LNCAP (cell line): Measurements from ENCODE around the gene AMMECR1.

Experiments used
- TF ChIP-seq, protein P1 (sequence below): fragments of 450-650 bp; IDR thresholded peaks from 2 replicates; pipeline ENCODE4 v1.5.1; 2017; ENCODE audit warnings: mild to moderate bottlenecking

Gene AMMECR1

DNA sequence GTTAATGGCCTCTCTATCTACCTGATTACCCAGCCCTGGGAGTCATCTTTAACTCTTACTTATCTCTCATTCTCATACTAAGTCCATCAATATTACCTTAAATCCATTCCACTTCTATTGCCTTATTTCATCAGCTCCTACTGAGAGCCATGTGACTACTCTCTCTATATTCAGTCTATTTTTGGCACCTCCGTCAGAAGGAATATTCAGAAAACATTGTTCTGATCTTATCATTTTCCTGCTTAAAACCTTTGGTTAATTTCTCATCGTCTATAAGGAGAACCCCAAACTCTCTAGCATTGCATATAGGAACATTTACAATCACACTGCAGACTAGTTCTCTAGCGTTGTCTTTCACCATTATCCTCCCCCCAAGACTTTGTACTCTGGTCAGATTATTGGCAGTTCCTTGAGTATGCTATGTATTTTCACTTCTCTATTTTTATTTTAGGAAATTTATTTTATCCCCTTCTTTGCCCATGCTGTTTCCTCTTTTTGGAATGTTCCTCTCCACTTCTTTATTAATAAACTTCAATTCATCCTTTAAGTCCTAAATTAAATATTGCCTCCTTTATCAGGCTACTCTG, 13.7 kb upstream of the AMMECR1 start:
- TF ChIP-seq, protein P1, sequence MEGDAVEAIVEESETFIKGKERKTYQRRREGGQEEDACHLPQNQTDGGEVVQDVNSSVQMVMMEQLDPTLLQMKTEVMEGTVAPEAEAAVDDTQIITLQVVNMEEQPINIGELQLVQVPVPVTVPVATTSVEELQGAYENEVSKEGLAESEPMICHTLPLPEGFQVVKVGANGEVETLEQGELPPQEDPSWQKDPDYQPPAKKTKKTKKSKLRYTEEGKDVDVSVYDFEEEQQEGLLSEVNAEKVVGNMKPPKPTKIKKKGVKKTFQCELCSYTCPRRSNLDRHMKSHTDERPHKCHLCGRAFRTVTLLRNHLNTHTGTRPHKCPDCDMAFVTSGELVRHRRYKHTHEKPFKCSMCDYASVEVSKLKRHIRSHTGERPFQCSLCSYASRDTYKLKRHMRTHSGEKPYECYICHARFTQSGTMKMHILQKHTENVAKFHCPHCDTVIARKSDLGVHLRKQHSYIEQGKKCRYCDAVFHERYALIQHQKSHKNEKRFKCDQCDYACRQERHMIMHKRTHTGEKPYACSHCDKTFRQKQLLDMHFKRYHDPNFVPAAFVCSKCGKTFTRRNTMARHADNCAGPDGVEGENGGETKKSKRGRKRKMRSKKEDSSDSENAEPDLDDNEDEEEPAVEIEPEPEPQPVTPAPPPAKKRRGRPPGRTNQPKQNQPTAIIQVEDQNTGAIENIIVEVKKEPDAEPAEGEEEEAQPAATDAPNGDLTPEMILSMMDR = no peak

DNA sequence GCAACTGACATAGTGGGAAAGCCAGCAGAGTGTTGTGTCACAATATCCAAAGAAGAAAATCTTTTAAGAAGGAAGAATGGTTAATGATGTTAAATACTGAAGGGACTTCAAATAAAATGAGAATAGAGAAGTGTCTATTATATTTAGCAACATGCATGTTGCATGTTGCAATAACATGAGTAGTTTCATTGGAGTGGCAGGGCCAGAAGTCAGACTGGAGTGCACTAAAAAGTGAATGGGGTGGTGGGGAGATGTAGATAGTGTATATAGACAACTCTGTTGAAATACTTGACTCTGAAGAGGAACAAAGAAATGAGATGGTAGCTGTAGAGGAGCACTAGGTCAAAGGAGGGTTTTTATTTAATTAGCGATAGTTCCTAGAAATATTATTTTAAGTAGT, 9.5 kb upstream of the AMMECR1 start:
- TF ChIP-seq, protein P1 = no peak

- TF ChIP-seq, protein P1 = no peak
Measured at GRCh38 chrX:110326712-110327111, 8.8 kb upstream of the AMMECR1 start.

DNA sequence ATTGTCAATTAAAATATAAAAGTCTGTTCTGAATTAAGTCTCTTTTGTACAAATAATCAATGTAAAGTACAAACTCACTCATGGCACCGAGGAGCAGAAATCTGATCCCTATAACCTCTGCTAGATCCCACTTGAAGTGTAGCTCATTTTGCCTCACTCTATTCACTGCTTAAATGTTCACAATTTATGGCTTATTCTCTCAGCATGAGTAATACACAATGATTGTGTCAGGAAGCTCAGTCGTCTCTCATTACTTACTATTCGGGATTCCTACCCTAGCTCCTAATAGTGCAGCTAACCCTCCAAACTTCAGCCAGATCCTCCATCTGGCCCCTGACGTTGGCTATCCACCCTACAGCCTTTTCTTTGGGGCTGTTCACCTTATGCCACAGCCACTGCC, 4.7 kb upstream of the AMMECR1 start:
- TF ChIP-seq, protein P1 = no peak

DNA sequence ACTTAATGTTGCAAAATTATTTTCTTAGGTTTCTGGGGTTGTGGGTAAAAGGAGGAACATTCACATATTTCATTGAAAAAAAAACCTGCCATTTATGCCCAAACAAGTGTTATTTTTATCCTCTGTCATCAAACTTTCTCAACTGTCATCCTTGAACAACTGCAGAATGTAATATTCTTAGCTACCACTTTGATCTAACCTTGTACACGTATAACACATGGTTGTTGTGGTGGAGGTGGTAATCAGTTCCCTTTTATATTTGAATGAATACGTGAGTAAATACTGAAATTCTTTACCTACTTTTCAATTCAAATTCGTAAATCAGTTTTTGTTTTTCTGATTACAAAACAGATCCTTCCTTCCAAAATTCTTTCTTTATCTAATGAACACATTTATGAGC, 3.8 kb upstream of the AMMECR1 start:
- TF ChIP-seq, protein P1 = no peak

DNA sequence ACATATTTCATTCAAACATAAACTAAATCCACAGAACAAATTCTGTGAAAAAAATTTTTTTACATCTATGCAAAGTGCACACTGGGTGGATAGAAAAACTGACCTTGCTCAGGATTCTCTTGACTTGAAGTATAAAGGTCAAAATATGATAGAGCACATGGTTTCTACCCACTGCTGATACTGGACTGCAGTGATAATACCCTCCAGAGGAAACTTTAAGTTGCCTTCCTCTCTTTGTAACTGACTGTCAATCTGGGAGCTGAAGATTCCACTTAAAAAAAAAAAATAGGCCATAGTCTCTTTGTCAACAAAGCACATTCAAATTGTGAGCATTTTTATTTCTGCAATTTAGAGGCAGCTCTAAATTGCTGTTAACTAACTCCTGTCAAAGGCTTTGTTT, 3.2 kb upstream of the AMMECR1 start:
- TF ChIP-seq, protein P1 = no peak

DNA sequence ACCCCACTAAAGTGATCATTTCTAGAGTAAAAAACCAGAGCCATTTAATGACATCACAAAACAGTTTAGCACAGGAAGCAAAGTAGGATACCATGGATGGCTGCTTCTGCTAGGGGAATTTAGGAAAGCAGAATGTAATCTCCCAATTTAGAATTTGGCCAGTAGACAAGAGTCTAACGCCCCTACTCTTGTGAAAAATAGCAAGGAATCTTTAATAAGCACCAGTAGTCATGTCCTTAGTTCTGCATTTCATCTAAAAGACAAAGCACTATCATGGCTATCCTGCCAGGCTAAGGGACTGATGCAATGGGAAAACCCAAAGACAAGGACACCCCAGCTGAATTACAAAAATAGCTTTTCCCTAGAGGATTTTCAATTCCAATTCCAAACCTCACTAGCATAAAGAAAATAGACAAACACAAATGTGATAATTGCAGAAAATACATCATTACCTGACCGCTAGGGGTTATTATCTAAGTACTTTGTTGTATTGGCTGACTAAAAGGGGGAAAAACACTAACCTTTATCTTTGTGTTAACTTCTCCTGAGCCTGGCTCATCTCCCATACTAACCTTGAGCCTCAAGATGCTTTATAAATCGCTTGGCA, 2.6 kb upstream of the AMMECR1 start:
- TF ChIP-seq, protein P1 = no peak

DNA sequence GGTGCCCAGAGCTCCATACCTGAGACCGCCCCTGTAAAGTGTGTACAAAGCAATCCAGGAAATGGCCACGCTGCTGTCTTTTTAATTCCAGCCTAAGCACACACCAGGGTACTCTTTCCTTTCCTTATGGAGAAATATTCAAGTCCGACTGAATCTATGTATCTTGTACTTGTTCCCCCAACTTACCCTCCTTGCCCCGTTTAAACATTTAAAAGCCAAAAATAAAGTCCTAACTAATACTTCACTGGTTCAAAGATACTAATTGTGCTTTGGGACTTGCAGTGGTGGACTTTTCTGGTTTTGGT, 731 bp upstream of the AMMECR1 start:
- TF ChIP-seq, protein P1 = no peak
